Measurements from ENCODE around the gene MAP1S. TPM values are rescaled to one million over a fixed set of nuclear protein-coding genes. Genes with fewer than 3 reads are reported as not detected.
A peak's percentile ranks its signal among the peaks of the same experiment; 100 is the strongest.

MAP1S gene
- total and polyA plus RNA-seq, 2 of the 13 experiments (the other 11 are each of a cell fraction or from before 2014, with no cell fraction given) = 3.8 to 7.3 TPM

GRCh38 chr19:17770613-17771012 is 51.3 kb downstream of the MAP1S start (continued):
- TF ChIP-seq BORCS8-MEF2B (CRISPR knock-in tag; IDR thresholded peaks at IDR 0.05) = no peak

- ATAC-seq (no peak), DNase-seq (ENCODE audit: low spot score) (no peak), FAIRE-seq (no peak)
- Histone ChIP-seq H3K27ac (ENCODE audit: extremely low read length, insufficient read depth, low read length) (no peak overlapping the region), H3K4me3 (replicated peaks in 1 of 3; ENCODE audit: insufficient read depth in 1 of 3, low read depth in 2 of 3, low read length in 3 of 3) (no peak overlapping the region), H3K9ac (ENCODE audit: insufficient read depth, low read depth, low read length) (no peak overlapping the region), H2AFZ (ENCODE audit: low read length) (no peak overlapping the region), H3K4me2 (ENCODE audit: low read depth, low read length) (no peak overlapping the region), H4K20me1 (ENCODE audit: insufficient read depth, low read length) (no peaks in the 10 kb centered on the region), H3K79me2 (ENCODE audit: insufficient read depth, low read length) (no peaks in the 10 kb centered on the region), H3K36me3 (replicated peaks in 1 of 2; ENCODE audit: control insufficient read depth in 1 of 2, insufficient read depth in 2 of 2, low read length in 2 of 2) (no peaks in the 10 kb centered on the region), H3K9me3 (ENCODE audit: low read length) (no peaks in the 10 kb centered on the region), H3K4me1 (ENCODE audit: insufficient read depth, low read length) (peaks cover 1% of the 10 kb centered on the region), H3K27me3 (ENCODE audit: control insufficient read depth in 1 of 2, insufficient read depth in 2 of 2, low read length in 2 of 2) (no peaks in the 10 kb centered on the region)
- 100% methylated on average over 4 of the region's 4 CpGs for WGBS (ENCODE audit: low lambda C conversion rate)
- no TSS peak for BruUV-seq (replicated peaks)
- TF ChIP-seq PCBP1 (IDR thresholded peaks at IDR 0.05; ENCODE audit: borderline replicate concordance, low read depth, low read length) (no peak), TARDBP (CRISPR knock-in tag; IDR thresholded peaks at IDR 0.05) (no peak), NFYB (CRISPR knock-in tag; IDR thresholded peaks at IDR 0.05) (peak; percentile 70), NFYC (CRISPR knock-in tag; IDR thresholded peaks at IDR 0.05) (peak; percentile 71), MNT (IDR thresholded peaks at IDR 0.05) (0 out of 2 replicates have a peak, but pooled peaks have one; percentile 7)
- TF ChIP-seq, protein P1, sequence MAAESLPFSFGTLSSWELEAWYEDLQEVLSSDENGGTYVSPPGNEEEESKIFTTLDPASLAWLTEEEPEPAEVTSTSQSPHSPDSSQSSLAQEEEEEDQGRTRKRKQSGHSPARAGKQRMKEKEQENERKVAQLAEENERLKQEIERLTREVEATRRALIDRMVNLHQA (CRISPR knock-in tag; IDR thresholded peaks at IDR 0.05) = no peak
- TF ChIP-seq, protein P2, sequence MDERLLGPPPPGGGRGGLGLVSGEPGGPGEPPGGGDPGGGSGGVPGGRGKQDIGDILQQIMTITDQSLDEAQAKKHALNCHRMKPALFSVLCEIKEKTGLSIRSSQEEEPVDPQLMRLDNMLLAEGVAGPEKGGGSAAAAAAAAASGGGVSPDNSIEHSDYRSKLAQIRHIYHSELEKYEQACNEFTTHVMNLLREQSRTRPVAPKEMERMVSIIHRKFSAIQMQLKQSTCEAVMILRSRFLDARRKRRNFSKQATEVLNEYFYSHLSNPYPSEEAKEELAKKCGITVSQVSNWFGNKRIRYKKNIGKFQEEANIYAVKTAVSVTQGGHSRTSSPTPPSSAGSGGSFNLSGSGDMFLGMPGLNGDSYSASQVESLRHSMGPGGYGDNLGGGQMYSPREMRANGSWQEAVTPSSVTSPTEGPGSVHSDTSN (CRISPR knock-in tag; IDR thresholded peaks at IDR 0.05) = 0 out of 2 replicates have a peak, but pooled peaks have one; percentile 47
- in situ Hi-C loops (cut with HindIII; ENCODE audit: extremely low pct_ligation_motif_present, low pct_unique_long_range_greater_than_20kb) = loop anchor here (5.0 kb wide), 1 partner anchor 65 kb away; no protein-coding TSS in a partner anchor
- POLR2A ChIA-PET = no interaction called here
- intact Hi-C loops (cut with micrococcal nuclease; ENCODE audit: unreplicated experiment) = no loop called here
- CTCF ChIA-PET (ENCODE audit: low intra/inter-chr PET ratio, low total read pairs) = no interaction called here
Measured at GRCh38 chr19:17772172-17772571, 52.9 kb downstream of the MAP1S start.
